KBM-7 (cell line): ENCODE data around the gene CTDSPL.

ENCODE experiments used
- DNase-seq: peaks from one replicate; pipeline ENCODE4 v3.0.0-alpha.2; 2015
- in situ Hi-C: fragments of 300-500 bp; cut with MboI; formaldehyde crosslinking; loops from 2 replicates; pipeline ENCODE4 v1.14.3; 2020; ENCODE audit warnings: low sequenced_read_pairs, low pct_unique_long_range_greater_than_20kb, mixed read lengths

The CTDSPL gene

DNA sequence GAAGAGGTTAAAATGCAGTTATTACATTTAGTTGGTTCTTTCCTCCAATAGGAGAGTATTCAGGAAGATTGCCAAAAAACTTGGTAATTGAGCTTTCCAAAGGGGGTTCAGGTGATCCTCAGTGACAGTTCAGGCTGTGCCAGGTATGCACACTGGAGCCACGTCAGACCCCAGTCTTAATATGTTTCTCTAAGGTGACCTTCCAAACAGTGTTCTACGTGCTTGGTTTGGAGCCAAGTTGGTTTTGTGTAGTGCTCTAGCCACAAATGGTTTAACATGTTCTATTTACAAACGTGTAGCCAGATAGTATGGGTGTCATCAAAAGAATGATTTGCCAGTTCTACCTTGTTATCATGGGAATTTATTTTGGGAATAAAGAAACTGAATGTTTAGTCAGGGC, 21.0 kb downstream of the CTDSPL start:
- no peak for DNase-seq
- in situ Hi-C loops, result no loop called here

DNA sequence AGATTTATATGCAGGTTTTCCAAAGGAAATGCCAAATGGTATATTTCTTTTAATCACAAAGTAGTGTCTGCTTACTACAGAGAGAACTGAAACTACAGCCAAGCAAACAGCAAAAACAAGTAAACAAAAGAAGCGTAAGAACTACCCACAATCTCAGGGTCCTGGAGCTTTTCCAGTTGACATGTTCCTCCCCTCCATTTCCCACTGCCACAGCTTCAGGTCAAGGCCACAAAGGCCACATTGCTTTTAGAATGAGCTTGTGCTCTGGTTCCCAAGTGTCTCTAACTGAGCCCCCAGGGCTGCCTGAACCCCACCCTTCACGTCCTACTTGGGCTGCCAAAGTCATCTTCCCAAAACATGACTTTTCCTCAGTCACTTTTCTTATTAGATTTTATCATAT, 24.1 kb downstream of the CTDSPL start:
- in situ Hi-C loops, result no loop called here
- DNase-seq, result no peak

DNA sequence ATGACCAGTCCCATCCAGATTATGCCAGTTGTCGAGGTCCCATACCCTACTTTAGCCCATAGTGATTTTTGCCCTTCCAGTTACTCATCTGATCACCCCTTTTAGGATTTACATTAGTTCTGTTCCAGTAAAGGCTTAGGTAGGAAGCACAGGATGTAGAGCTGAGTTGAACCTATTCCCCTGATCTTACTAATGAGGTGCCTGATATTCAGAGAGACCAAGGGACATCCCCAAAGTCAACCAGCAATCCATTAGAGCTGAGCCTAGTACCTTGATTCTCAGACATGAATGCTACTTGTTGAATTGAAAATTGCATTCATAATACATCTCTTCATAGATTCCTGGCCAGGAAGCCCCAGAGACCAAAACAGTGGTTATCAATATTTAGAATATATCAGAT, 24.7 kb downstream of the CTDSPL start:
- DNase-seq, result no peak
- in situ Hi-C loops, result no loop called here

DNA sequence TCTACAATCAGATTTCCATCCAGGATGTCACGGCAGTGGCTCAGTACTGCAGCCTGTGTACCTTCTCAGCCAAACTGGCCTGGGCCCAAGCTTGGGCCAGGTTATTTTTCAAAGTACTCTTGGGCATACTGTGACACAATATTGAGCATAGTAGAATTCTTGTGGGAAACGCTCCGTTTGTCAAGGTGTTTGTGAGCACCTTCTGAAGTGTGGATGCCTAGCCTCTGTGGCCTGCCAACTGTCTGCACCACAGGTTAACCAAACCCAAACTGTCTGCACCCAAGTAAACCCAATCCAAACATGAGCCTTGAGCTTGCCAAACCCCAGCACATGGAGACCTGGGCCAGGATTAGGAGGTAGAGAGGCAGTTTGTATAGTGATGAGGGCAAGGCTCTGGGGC, 25.4 kb downstream of the CTDSPL start:
- no peak for DNase-seq
- in situ Hi-C loops, result no loop called here

DNA sequence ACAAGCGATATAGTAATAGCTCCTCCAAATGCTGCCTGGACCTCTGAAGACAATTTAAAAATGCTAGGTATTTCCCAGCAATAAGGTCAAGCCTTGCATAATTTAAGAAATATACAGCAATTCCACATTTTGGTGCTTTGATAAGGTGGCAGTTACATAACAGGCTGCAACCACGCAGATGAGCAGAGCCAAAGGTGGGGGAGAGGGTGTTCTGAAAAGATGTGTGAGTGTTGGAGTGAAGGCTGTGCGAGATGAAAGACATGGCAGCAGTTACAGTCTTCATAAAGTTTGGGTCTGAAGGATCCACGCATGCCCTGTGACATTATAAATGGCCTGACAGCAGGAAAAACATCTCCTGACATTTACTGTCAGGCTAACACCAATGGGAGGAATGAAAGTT, 26.1 kb downstream of the CTDSPL start:
- in situ Hi-C loops, result no loop called here
- DNase-seq, result no peak

DNA sequence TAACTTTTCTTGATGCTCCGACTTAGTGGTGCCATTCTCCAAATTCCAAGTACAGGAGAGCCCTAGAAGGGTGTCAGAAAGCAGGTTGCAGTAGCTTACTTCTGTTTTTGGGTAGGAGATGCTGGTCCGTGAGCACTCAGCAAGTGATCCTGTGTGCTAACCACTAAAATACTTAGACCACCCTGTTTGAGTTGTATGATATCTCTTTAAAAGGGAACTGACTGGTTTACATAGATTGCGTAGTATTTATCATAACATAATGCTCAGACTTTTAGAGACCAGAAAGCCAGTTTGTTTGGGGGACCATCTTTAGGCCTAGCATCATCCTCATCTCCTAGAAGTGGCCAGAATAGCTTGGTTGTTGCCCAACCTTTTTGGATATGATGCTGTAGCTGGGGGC, 26.7 kb downstream of the CTDSPL start:
- no peak for DNase-seq
- in situ Hi-C loops, result no loop called here

DNA sequence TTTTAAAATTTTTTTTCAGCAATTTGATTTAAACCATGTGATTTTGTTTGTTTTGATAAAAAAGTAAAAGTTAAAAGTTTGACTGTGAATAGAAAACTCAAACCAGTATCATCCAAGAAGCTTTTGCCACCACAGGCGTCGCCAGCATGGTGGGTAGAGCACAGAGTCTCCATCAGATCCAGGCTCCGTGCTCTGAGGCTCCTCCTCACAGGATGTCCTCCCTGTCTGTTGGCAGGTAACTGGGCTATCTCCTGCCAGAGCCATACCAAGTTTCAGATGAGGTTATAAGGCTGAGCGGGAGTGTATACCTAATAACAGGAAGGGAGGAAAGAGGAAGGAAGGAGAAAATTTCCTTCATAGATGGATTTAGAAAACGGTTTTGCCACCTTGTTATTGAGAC, 28.8 kb downstream of the CTDSPL start:
- in situ Hi-C loops, result no loop called here

DNA sequence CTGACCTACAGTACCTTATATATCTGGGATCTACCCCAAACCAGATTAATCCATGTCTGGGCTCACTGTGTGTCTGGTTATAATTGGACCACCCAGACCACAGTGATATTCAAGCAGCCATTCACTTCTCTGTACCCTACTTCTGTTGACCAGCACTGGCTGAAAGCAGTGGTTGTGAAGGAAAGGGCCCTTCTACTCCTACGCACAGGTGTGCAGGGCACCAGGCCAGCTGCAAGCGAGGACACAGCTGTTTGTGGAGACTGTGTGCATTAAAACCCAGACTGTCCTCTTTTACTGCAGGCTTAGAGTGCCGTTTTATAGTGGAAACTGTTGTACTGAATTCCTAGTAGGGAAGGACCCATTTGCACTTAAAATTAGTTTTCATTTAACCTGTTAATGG, 29.5 kb downstream of the CTDSPL start:
- peak; percentile 33 for DNase-seq
- in situ Hi-C loops, result no loop called here

More for the DNA sequence above, 28.8 kb downstream of the CTDSPL start:
- DNase-seq, result peak; percentile 45

DNA sequence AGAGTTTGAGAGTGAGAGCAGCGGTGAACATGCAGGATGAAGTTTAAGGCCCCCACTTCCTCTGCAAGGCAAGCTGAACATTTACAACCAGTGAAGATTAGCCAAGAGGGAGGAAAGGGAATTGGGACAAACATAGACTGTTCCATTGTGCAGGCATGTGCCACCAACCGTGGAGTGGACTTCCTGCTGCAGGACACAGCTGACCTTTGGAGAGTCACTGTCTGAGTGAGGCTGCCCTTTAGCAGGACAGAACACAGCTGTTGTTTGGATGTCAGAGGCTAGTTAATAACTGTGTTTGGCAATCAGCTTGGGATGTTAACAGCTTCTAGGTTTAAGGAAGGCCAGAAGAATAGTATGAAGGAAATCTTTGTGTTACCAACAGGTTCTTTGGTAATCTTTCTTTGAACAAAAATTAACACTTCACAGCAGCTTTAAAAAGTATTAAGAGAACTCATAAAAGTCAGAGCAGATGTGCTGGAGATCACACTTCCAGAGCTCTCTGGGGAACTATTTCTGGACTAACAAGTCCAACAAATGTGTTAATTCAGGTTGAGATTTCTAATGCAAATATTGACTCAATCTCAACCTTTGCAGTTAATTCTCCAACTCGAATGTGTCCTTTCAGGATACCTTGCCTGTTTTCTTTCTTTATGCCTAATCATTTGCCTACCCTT, 31.4 kb downstream of the CTDSPL start:
- peak; percentile 24 for DNase-seq
- in situ Hi-C loops, result no loop called here

DNA sequence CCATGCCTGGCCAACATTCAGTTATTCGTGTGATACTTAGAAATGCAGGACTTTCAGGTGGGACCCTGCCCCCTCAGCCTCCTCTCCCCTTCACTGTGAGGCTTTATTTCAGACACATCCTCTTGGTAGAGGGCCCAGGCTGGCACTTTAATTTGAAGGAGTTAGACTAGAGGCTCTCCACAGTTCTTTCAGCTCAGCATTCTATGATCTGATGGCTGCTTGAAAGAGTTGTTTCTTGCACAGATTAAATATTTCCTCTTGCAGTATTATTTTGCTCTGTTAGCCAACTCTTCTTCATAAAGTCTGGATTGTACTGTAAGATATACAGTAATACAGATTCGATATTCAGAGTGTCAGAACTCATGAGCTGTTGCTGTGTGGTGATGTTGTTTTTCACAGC, 35.1 kb downstream of the CTDSPL start:
- DNase-seq, result no peak
- in situ Hi-C loops, result no loop called here

DNA sequence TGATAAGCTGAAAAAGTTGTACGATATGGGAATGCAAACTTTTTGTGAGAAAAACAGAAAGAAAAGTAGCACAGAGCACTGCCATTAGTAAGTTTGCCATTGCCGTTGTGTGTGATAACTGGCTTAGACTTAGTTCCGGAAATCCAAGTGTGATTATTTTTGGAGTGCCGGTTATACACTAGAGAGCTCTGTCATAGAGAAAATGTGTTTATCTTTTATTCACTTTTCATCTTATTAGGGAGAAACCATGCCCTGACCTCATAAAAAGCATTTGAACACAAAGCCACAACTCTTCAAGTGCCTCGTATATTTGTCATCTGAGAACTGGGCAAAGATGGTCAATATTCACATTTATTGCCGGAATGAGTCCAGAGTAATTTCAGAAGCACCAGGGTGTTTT, 36.1 kb downstream of the CTDSPL start:
- no peak for DNase-seq
- in situ Hi-C loops, result no loop called here

DNA sequence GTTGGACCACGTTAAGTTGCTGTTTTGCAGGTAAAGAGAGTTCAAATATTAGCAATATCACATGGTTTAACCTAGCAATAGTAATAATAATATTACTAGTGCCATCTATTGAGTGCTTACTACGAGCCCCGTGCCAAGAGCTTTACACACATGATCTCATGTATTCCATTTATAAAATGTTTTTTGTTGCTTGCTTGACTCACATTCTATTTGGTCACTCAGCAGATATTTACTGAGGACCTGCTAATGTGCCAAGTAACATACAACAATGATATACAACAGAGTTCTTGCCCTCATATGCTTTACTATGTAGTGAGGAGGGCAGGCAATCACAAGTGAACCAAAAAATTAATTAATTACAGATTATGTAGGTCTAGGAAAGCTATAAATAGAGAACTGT, 36.7 kb downstream of the CTDSPL start:
- in situ Hi-C loops, result no loop called here
- no peak for DNase-seq

DNA sequence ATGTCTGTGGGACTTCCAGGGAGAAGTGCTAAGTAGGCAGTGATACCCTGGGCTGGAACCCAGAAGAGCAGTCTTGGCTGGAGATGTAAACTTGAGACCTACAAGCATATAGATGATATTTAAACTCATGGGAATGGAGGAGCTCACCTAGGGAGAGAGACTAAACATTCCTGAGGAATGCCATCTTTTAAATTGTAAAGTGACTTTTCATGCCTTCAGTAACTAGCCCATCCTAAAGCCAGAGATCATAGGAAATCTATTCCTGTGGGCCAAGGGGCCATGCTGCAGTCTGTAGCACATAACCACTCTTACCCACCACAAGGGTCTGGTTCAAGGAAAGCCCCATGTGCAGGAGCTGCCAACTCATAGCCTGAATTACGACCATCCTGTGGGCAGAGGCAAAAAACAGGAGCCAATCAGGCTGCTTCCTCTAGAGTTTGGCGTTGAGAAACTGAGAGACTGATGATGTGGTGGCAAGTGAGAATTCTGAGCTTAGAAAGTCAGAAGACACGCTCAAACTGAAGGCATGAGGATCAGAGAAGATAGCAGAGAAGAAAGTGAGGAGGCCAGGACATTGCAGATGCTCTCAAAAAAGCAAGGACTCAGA, 37.5 kb downstream of the CTDSPL start:
- in situ Hi-C loops, result no loop called here
- no peak for DNase-seq

DNA sequence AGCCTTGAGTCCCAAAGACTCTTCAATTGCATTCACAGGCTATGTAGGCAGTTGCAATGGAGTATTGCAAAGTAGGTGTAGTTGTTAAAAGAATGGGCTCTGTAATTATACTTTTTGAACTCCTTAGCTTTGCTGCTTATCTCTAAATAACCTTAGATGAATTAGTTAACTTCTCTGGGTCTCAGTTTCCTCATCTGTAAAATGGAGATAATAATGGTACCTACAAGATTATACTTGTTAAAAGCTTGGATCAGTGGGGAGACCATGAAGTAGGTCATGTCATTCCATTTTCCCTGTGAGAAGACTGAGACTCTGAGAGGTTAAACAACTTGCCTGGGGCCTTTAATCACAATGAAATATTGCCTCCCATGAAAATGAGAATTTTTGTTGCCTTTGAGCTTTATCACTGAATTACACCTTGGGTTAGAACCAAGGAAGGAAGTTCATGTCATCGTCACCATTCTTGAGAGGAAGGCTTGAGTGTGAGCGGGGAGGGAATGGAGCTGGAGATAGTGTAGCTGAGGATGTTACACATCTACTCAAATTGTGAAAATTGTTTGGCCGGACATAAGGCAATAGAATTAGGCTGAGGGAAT, 38.1 kb downstream of the CTDSPL start:
- in situ Hi-C loops, result no loop called here

DNA sequence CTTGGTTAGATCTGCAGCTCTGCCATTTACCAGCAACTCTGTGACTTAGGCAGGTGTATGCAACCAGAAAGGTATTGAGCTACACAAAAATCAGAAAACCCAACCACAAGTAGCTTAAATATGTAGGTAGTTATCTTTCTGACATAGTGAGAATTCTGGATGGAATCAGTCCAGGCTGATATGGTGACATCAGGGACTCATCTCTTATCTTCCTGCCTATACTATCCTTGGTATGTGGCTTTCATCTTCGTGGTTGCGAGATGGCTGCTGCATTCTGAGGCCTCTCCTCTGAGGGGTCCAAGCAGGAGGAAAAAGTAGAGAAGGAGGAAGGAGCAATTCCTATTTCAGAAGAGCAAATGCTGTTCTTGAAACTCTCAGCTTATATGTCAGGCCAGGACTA, 40.0 kb downstream of the CTDSPL start:
- DNase-seq, result no peak
- in situ Hi-C loops, result no loop called here

More for the DNA sequence above, 38.1 kb downstream of the CTDSPL start:
- DNase-seq, result no peak

DNA sequence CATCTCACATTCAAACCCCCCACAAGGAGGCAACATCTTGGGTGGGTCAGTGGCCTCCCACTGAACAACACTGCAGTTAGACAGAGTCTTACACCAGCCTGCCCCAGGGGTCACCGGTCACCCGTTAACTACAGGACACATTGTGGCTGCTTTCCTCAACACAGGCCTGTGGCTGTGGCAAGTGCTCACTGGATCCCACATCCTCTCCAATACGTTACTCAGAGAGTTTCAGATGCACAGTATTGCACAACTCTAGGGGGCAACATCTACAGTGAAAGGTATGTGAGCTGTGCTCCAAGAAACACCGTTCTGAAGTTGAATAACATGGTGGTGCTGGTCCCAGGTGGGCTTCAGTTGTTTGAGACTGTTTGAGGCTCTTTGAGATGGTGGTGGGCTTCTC, 41.0 kb downstream of the CTDSPL start:
- in situ Hi-C loops, result no loop called here
- no peak for DNase-seq

DNA sequence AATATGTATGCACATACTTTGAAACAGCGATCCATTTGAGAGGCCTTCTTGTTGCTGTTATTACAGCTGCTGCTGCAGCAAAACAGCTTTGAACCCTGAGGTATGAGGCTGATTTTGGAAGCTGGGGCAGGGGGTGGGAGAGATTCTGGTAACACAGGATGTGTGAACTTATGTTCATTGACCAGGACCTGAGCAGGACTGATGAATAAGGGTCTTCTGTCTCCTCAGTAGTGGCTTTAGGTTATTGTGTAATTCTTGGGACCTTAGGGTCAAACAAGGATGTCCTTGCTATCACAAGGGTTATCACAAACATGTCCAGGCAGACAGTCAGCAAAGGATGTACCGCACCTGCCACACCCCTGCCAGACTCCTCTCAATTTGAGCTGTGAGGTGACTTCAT, 41.6 kb downstream of the CTDSPL start:
- DNase-seq, result no peak
- in situ Hi-C loops, result no loop called here

DNA sequence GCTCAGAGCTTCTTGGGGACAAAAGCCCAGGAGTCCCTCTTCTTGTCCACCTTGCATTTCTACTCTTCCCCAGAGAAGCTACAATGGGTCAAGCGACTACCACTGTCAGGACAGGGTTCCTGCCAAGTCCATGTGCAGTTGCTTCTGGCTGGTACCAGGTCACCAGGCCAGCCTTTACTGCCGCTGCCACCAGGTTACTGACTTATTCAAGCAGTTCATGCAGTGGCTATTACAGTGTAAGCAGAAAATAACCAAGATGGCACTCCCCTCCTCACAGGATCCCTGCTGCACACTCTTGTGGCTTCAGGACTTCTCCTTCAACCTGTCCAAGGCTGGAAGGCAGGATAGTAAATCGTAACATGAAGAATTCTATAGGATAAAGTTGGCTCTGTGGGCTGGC, 42.1 kb downstream of the CTDSPL start:
- DNase-seq, result no peak
- in situ Hi-C loops, result no loop called here

DNA sequence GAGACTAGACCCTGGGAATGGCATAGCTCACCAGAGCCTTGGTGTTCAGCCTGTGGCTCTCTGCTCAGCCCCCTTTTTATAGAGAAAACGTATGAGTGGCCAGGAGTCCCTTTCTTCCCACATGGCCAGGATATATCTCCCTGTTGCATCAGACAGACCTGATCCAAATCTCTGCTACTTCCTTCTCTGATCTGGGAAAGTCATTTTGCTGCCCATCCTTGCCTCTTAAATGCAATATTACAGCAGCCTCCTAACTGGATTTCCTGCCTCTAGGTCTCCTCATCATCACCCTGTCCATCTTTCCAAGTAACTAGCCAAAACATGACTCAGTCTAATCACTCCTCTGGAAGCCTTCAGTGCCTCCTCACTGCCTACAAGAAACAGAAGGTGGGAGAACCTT, 42.9 kb downstream of the CTDSPL start:
- DNase-seq, result no peak
- in situ Hi-C loops, result no loop called here

DNA sequence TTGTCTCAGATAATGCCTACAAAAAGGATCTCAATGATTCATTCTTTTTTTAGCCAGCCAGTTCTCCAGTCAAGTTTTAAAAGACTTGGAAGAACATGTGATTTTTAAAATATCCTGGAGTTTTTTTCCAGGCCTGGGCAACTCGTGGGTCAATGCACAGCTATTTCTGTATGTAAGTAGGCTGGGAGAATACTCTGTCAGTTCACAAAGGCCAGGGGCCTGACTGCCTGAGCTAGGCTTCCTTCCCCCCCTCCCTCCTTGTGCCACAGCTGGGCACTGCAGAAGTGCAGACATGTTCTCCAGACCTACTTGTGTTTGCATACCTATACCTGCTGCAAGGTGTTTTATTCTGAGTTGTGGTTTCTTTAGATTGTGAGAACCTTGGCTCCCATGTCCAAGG, 43.7 kb downstream of the CTDSPL start:
- DNase-seq, result no peak
- in situ Hi-C loops, result no loop called here
